Measurements from ENCODE around the gene MCHR1. TPM values are rescaled to one million over a fixed set of nuclear protein-coding genes. Genes with fewer than 3 reads are reported as not detected.

The MCHR1 gene
- polyA plus RNA-seq, 2 donors = 0.01 to 0.06 TPM

GRCh38 chr22:40638261-40638660, 41.0 kb upstream of the MCHR1 start:
- WGBS, 2 donors = 88 to 94% methylated on average over 16 to 17 of the region's 17 CpGs
- no peaks in the 10 kb centered on the region for H3K9me3 ChIP-seq (ENCODE audit: control insufficient read depth in 2 of 2, insufficient read depth in 1 of 2, low read depth in 1 of 2, low read length in 1 of 2)
- no peak overlapping the region for H3K4me3 ChIP-seq (ENCODE audit: low read depth in 1 of 2, low read length in 2 of 2)
- H3K36me3 ChIP-seq (ENCODE audit: control insufficient read depth in 2 of 2, insufficient read depth in 2 of 2, low read length in 1 of 2) = no peaks in the 10 kb centered on the region
- H3K27me3 ChIP-seq (ENCODE audit: control insufficient read depth in 1 of 2, insufficient read depth in 2 of 2, low read length in 2 of 2) = no peaks in the 10 kb centered on the region
- no peak overlapping the region for H3K27ac ChIP-seq (ENCODE audit: low read depth in 2 of 2, low read length in 1 of 2)
- peaks cover 0 to 9% of the 10 kb centered on the region in 2 donors for H3K4me1 ChIP-seq (ENCODE audit: control insufficient read depth in 2 of 2, insufficient read depth in 2 of 2, low read length in 1 of 2)

DNA sequence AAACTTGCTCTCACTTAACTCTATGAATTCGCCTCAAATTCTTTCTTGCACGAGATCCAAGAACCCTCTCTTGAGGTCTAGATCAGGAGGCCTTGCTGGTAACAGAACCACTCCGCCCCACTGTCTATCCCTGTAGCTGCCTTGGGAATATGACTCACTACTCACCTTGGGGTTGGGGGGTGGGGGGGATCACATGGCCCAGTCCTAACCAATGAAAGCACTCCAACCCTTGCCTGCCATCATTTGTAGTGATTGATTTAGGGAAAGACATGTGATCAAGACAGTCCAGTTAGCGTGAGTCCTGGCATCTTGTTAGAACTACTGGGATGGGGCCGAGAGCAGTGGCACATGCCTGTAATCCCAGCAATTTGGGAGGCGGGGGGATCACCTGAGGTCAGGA, 38.0 kb upstream of the MCHR1 start:
- 93% methylated on average over 6 of the region's 6 CpGs for WGBS, 2 donors
- H3K27ac ChIP-seq (ENCODE audit: low read depth in 2 of 2, low read length in 1 of 2) = no peak overlapping the region
- H3K36me3 ChIP-seq (ENCODE audit: control insufficient read depth in 2 of 2, insufficient read depth in 2 of 2, low read length in 1 of 2) = no peaks in the 10 kb centered on the region
- H3K4me3 ChIP-seq (ENCODE audit: low read depth in 1 of 2, low read length in 2 of 2) = no peak overlapping the region
- H3K9me3 ChIP-seq (ENCODE audit: control insufficient read depth in 2 of 2, insufficient read depth in 1 of 2, low read depth in 1 of 2, low read length in 1 of 2) = no peaks in the 10 kb centered on the region
- no peaks in the 10 kb centered on the region for H3K27me3 ChIP-seq (ENCODE audit: control insufficient read depth in 1 of 2, insufficient read depth in 2 of 2, low read length in 2 of 2)
- H3K4me1 ChIP-seq (ENCODE audit: control insufficient read depth in 2 of 2, insufficient read depth in 2 of 2, low read length in 1 of 2) = peaks cover 0 to 5% of the 10 kb centered on the region in 2 donors

GRCh38 chr22:40642316-40642715, 37.0 kb upstream of the MCHR1 start:
- no peak overlapping the region for H3K4me3 ChIP-seq (ENCODE audit: low read depth in 1 of 2, low read length in 2 of 2)
- no peaks in the 10 kb centered on the region for H3K36me3 ChIP-seq (ENCODE audit: control insufficient read depth in 2 of 2, insufficient read depth in 2 of 2, low read length in 1 of 2)
- H3K27me3 ChIP-seq (ENCODE audit: control insufficient read depth in 1 of 2, insufficient read depth in 2 of 2, low read length in 2 of 2) = no peaks in the 10 kb centered on the region
- no peak overlapping the region for H3K27ac ChIP-seq (ENCODE audit: low read depth in 2 of 2, low read length in 1 of 2)
- H3K9me3 ChIP-seq (ENCODE audit: control insufficient read depth in 2 of 2, insufficient read depth in 1 of 2, low read depth in 1 of 2, low read length in 1 of 2) = no peaks in the 10 kb centered on the region
- peaks cover 0 to 5% of the 10 kb centered on the region in 2 donors for H3K4me1 ChIP-seq (ENCODE audit: control insufficient read depth in 2 of 2, insufficient read depth in 2 of 2, low read length in 1 of 2)
- 94% methylated on average over 4 of the region's 4 CpGs for WGBS, 2 donors

DNA sequence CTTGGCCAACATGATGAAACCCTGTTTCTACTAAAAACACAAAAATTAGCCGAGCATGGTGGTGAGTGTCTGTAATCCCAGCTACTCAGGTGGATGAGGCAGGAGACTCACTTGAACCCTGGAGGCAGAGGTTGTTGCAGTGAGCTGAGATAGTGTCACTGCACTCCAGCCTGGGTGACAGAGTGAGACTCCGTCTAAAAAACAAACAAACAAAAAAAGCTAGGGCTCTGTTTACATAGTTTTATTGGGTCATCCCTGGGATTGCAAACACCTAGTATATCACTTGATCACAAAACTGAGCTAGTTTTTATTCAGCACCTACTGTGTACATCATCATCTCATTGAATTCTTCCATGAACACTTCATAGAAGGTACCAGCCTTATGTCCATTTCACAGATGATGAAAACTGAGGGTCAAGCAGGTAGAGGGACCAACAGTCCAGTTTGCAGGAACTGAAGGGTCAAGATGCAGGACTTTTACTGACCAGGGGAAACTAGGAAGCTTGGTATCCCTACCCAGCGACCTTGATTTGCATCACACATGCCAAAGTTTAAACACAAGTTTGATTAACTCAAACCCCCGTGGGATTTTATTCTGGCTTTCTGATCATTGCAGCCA, 33.6 kb upstream of the MCHR1 start:
- H3K4me3 ChIP-seq (ENCODE audit: low read depth in 1 of 2, low read length in 2 of 2) = no peak overlapping the region
- no peaks in the 10 kb centered on the region for H3K36me3 ChIP-seq (ENCODE audit: control insufficient read depth in 2 of 2, insufficient read depth in 2 of 2, low read length in 1 of 2)
- peaks cover 0 to 2% of the 10 kb centered on the region in 2 donors for H3K4me1 ChIP-seq (ENCODE audit: control insufficient read depth in 2 of 2, insufficient read depth in 2 of 2, low read length in 1 of 2)
- 55 to 59% methylated on average over 4 of the region's 4 CpGs for WGBS, 2 donors
- H3K9me3 ChIP-seq (ENCODE audit: control insufficient read depth in 2 of 2, insufficient read depth in 1 of 2, low read depth in 1 of 2, low read length in 1 of 2) = no peaks in the 10 kb centered on the region
- peak overlapping the region in 1 of 2 donors; percentile 31 for H3K27ac ChIP-seq (ENCODE audit: low read depth in 2 of 2, low read length in 1 of 2)
- H3K27me3 ChIP-seq (ENCODE audit: control insufficient read depth in 1 of 2, insufficient read depth in 2 of 2, low read length in 2 of 2) = no peaks in the 10 kb centered on the region

DNA sequence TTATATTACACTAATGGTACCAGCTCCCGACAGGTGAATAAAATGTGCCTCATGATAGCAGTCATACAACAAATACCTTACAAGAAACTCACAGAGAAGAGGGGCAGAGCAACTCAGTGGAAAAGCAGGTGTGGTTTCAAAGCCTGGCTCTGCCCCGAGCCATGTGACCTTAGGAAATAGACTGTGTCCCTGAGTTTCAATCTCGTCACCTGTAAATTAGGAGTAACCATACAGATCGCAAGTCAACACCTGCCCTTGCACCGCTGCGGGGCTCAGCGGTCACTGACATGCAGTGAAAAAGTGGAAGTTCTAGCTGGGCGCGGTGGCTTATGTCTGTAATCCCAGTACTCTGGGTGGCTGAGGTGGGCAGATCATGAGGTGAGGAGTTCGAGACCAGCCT, 30.9 kb upstream of the MCHR1 start:
- WGBS, 2 donors = 60 to 68% methylated on average over 10 of the region's 10 CpGs
- H3K27ac ChIP-seq (ENCODE audit: low read depth in 2 of 2, low read length in 1 of 2) = peak overlapping the region; percentile 73 to 86
- no peaks in the 10 kb centered on the region for H3K9me3 ChIP-seq (ENCODE audit: control insufficient read depth in 2 of 2, insufficient read depth in 1 of 2, low read depth in 1 of 2, low read length in 1 of 2)
- no peaks in the 10 kb centered on the region for H3K36me3 ChIP-seq (ENCODE audit: control insufficient read depth in 2 of 2, insufficient read depth in 2 of 2, low read length in 1 of 2)
- H3K4me3 ChIP-seq (ENCODE audit: low read depth in 1 of 2, low read length in 2 of 2) = no peak overlapping the region
- no peaks in the 10 kb centered on the region for H3K27me3 ChIP-seq (ENCODE audit: control insufficient read depth in 1 of 2, insufficient read depth in 2 of 2, low read length in 2 of 2)
- peaks cover 3 to 9% of the 10 kb centered on the region in 2 donors for H3K4me1 ChIP-seq (ENCODE audit: control insufficient read depth in 2 of 2, insufficient read depth in 2 of 2, low read length in 1 of 2)

- H3K9me3 ChIP-seq (ENCODE audit: control insufficient read depth in 2 of 2, insufficient read depth in 1 of 2, low read depth in 1 of 2, low read length in 1 of 2) = no peaks in the 10 kb centered on the region
- H3K27ac ChIP-seq (ENCODE audit: low read depth in 2 of 2, low read length in 1 of 2) = peak overlapping the region in 1 of 2 donors; percentile 99
- WGBS, 2 donors = 51 to 64% methylated on average over 2 of the region's 2 CpGs
- no peak overlapping the region for H3K4me3 ChIP-seq (ENCODE audit: low read depth in 1 of 2, low read length in 2 of 2)
- H3K36me3 ChIP-seq (ENCODE audit: control insufficient read depth in 2 of 2, insufficient read depth in 2 of 2, low read length in 1 of 2) = no peaks in the 10 kb centered on the region
- peaks cover 3 to 16% of the 10 kb centered on the region in 2 donors for H3K4me1 ChIP-seq (ENCODE audit: control insufficient read depth in 2 of 2, insufficient read depth in 2 of 2, low read length in 1 of 2)
- H3K27me3 ChIP-seq (ENCODE audit: control insufficient read depth in 1 of 2, insufficient read depth in 2 of 2, low read length in 2 of 2) = no peaks in the 10 kb centered on the region
These were observed 28.2 kb upstream of the MCHR1 start for GRCh38 chr22:40651057-40651456.

DNA sequence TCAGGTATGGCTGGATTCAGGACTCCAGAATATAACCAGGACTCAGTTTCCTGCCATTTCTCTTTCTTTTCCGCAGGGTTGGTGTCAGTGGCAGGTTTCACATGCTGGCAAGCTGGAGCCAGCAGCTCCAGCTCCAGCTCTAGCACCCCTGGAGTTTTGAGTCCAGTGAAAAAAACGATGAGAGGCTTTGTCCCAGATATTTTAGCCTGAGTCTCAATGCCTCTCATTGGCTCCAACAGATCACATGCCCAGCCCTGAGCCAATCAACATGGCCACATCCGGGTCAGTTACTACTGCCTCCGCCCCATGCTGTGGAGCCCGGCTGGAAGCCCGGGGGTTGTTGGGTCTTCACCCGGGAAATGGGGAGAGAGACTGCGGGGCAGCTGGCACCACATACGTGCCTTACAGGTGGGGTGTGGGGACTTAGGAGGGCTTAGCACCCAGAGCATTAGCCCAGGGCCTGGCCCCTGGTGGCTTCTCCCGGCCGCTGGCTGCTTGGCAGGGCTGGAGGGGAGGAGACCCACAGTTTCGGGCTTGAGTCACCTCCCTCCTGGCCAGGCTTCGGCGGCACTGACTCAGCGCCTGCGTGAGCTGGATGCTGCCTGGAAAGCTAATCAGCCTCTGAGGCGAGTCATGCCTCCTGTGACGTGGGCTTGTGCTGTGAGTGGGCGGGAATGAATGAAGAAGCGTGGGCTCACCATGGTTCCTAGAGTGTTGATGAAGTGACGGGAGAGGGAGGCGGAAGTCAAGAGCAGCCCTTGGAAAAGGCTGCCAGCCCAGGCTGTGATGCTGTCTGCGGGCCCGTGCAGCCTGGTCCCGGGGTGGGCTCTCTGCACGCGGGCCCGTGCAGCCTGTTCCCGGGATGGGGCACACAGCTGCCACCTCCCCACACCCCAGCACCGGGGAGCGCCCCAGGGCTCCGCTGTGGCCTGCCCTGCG, 27.5 kb upstream of the MCHR1 start:
- Histone ChIP-seq H3K36me3 (ENCODE audit: control insufficient read depth in 2 of 2, insufficient read depth in 2 of 2, low read length in 1 of 2) (no peaks in the 10 kb centered on the region), H3K27ac (ENCODE audit: low read depth in 2 of 2, low read length in 1 of 2) (peak overlapping the region; percentile 99 to 100), H3K4me3 (ENCODE audit: low read depth in 1 of 2, low read length in 2 of 2) (peak overlapping the region; percentile 61 to 65), H3K9me3 (ENCODE audit: control insufficient read depth in 2 of 2, insufficient read depth in 1 of 2, low read depth in 1 of 2, low read length in 1 of 2) (no peaks in the 10 kb centered on the region), H3K4me1 (ENCODE audit: control insufficient read depth in 2 of 2, insufficient read depth in 2 of 2, low read length in 1 of 2) (peaks cover 3 to 16% of the 10 kb centered on the region in 2 donors), H3K27me3 (ENCODE audit: control insufficient read depth in 1 of 2, insufficient read depth in 2 of 2, low read length in 2 of 2) (no peaks in the 10 kb centered on the region)
- WGBS, 2 donors = 16 to 34% methylated on average over 33 of the region's 33 CpGs

DNA sequence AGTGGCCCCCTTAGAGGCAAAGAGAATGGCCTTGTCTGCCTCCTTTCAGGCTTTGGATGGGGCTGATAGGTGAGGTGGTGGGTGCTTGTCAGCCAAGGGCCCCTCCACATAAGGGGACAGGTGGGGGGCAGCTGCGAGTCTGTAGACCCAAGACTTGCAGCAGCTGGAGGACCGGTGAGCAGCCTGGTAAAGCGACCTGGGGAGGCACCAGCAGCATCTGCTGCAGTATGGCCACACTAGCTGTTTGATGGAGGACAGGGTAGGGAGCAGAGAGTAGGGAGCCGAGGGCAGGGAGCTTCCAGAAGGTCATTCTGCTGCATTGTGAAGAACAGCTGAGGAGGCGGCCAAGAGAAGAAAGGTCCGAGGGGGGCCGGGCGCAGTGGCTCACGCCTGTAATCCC, 25.9 kb upstream of the MCHR1 start:
- Histone ChIP-seq H3K27ac (ENCODE audit: low read depth in 2 of 2, low read length in 1 of 2) (peak overlapping the region; percentile 99 to 100), H3K9me3 (ENCODE audit: control insufficient read depth in 2 of 2, insufficient read depth in 1 of 2, low read depth in 1 of 2, low read length in 1 of 2) (no peaks in the 10 kb centered on the region), H3K27me3 (ENCODE audit: control insufficient read depth in 1 of 2, insufficient read depth in 2 of 2, low read length in 2 of 2) (no peaks in the 10 kb centered on the region), H3K4me1 (ENCODE audit: control insufficient read depth in 2 of 2, insufficient read depth in 2 of 2, low read length in 1 of 2) (peaks cover 3 to 16% of the 10 kb centered on the region in 2 donors), H3K4me3 (ENCODE audit: low read depth in 1 of 2, low read length in 2 of 2) (no peak overlapping the region), H3K36me3 (ENCODE audit: control insufficient read depth in 2 of 2, insufficient read depth in 2 of 2, low read length in 1 of 2) (no peaks in the 10 kb centered on the region)
- 93 to 95% methylated on average over 9 of the region's 9 CpGs for WGBS, 2 donors

GRCh38 chr22:40654522-40655167, 24.6 kb upstream of the MCHR1 start:
- H3K4me1 ChIP-seq (ENCODE audit: control insufficient read depth in 2 of 2, insufficient read depth in 2 of 2, low read length in 1 of 2) = peaks cover 3 to 14% of the 10 kb centered on the region in 2 donors
- H3K4me3 ChIP-seq (ENCODE audit: low read depth in 1 of 2, low read length in 2 of 2) = no peak overlapping the region
- H3K9me3 ChIP-seq (ENCODE audit: control insufficient read depth in 2 of 2, insufficient read depth in 1 of 2, low read depth in 1 of 2, low read length in 1 of 2) = no peaks in the 10 kb centered on the region
- no peaks in the 10 kb centered on the region for H3K27me3 ChIP-seq (ENCODE audit: control insufficient read depth in 1 of 2, insufficient read depth in 2 of 2, low read length in 2 of 2)
- H3K36me3 ChIP-seq (ENCODE audit: control insufficient read depth in 2 of 2, insufficient read depth in 2 of 2, low read length in 1 of 2) = no peaks in the 10 kb centered on the region
- 19 to 26% methylated on average over 11 of the region's 11 CpGs for WGBS, 2 donors
- peak overlapping the region; percentile 80 for H3K27ac ChIP-seq (ENCODE audit: low read depth in 2 of 2, low read length in 1 of 2)
